Lower leg skin (tissue), 4 donors: ENCODE measurements around the gene KCNK3. TPM values are rescaled to one million over a fixed set of nuclear protein-coding genes. Genes with fewer than 3 reads are reported as not detected.

ENCODE experiments used
- DNase-seq, 2 donors: peaks; one replicate each; pipeline ENCODE4 v3.0.0-alpha.2; 2019; ENCODE audit warnings: low spot score in 2 of 2
- H3K4me3 ChIP-seq: fragments of 200-600 bp; sonication (generic); 2 replicates; pipeline ENCODE4 v1.5.1; 2017; ENCODE audit warnings: mild to moderate bottlenecking, low read depth; ENCODE audit not compliant: poor library complexity, severe bottlenecking
- CTCF ChIP-seq, 3 donors: fragments of 450-650 bp; IDR thresholded peaks; one replicate each; pipeline ENCODE4 v1.5.1; 2016; ENCODE audit warnings: antibody characterized with exemption in 3 of 3, mild to moderate bottlenecking in 3 of 3, moderate library complexity in 2 of 3
- POLR2A ChIP-seq, 2 donors: fragments of 450-650 bp; IDR thresholded peaks; one replicate each; pipeline ENCODE4 v1.6.1; 2016 to 2017; ENCODE audit warnings: antibody characterized with exemption in 2 of 2, mild to moderate bottlenecking in 1 of 2, moderate library complexity in 1 of 2
- WGBS, 2 donors: methylation state at CpG; one replicate each; pipeline ENCODE4 v1.1.5; 2018; 5-methylcytosine and 5-hydroxymethylcytosine counted together
- intact Hi-C: fragments of 100-400 bp; cut with DNase I; formaldehyde crosslinking; loops from one replicate; pipeline ENCODE4 v1.15.0; 2023; ENCODE audit warnings: low total_unique reads
- total RNA-seq, 4 donors: library from RNA; depleted of rRNA; stranded (reverse); fragments of >200 nt; gene quantifications; one replicate each; pipeline ENCODE4 v1.1.0, GENCODE V29; 2016

The KCNK3 gene
- total RNA-seq, 4 donors from 2014 or later = 0.42 to 3.1 (median 0.69) TPM; not detected in 1

GRCh38 chr2:26679867-26680266 is 12.7 kb upstream of the KCNK3 start:
- WGBS, 2 donors = 73 to 82% methylated on average over 4 of the region's 4 CpGs
- DNase-seq = no peak
- H3K4me3 ChIP-seq = no peak overlapping the region
- intact Hi-C loops = no loop called here
- TF ChIP-seq POLR2A (IDR thresholded peaks at IDR 0.05) = no peak
- no peak for TF ChIP-seq CTCF (IDR thresholded peaks at IDR 0.05)

GRCh38 chr2:26681656-26682055 is 10.9 kb upstream of the KCNK3 start:
- TF ChIP-seq CTCF (IDR thresholded peaks at IDR 0.05) = no peak
- no peak for TF ChIP-seq POLR2A (IDR thresholded peaks at IDR 0.05)
- H3K4me3 ChIP-seq = no peak overlapping the region
- WGBS, 2 donors = 62 to 66% methylated on average over 3 of the region's 3 CpGs
- DNase-seq = no peak
- intact Hi-C loops = no loop called here

- no peak for DNase-seq
- 60 to 61% methylated on average over 8 of the region's 8 CpGs for WGBS, 2 donors
- intact Hi-C loops = no loop called here
- TF ChIP-seq CTCF (IDR thresholded peaks at IDR 0.05) (no peak), POLR2A (IDR thresholded peaks at IDR 0.05) (no peak)
- H3K4me3 ChIP-seq = no peak overlapping the region
Observed at GRCh38 chr2:26682155-26682554, 10.4 kb upstream of the KCNK3 start.

- no peak overlapping the region for H3K4me3 ChIP-seq
- intact Hi-C loops = no loop called here
- WGBS, 2 donors = 83 to 92% methylated on average over 6 of the region's 6 CpGs
- DNase-seq = no peak
- TF ChIP-seq POLR2A (IDR thresholded peaks at IDR 0.05) (no peak), CTCF (IDR thresholded peaks at IDR 0.05) (no peak)
Observed at GRCh38 chr2:26683583-26683982, 8.9 kb upstream of the KCNK3 start.

GRCh38 chr2:26685341-26685740 is 7.2 kb upstream of the KCNK3 start:
- intact Hi-C loops = no loop called here
- WGBS, 2 donors = 78 to 79% methylated on average over 5 of the region's 5 CpGs
- TF ChIP-seq POLR2A (IDR thresholded peaks at IDR 0.05) = no peak
- no peak for TF ChIP-seq CTCF (IDR thresholded peaks at IDR 0.05)
- DNase-seq = no peak
- no peak overlapping the region for H3K4me3 ChIP-seq
